Fibroblast of lung (primary cell): Measurements from ENCODE around the gene STX1A. TPM values are rescaled to one million over a fixed set of nuclear protein-coding genes. Genes with fewer than 3 reads are reported as not detected.
"Not testable (repeated sequence)": the region's sequence is repeated elsewhere in the genome, so short reads cannot be mapped to it uniquely, and the experiment has no call there.

ENCODE experiments used
- DNase-seq, 2 donors: peaks; one replicate each; pipeline versions ENCODE4 v3.0.0 to v3.0.0-alpha.2; 2010; ENCODE audit warnings: low read depth in 2 of 2
- H2AFZ ChIP-seq: 2 replicates; pipeline ENCODE4 v1.5.1; 2012; ENCODE audit warnings: low read length, control low read depth, inconsistent platforms
- H3K27ac ChIP-seq: 2 replicates; pipeline ENCODE4 v1.5.1; 2011; ENCODE audit warnings: low read length, control low read depth; ENCODE audit not compliant: insufficient read depth
- H3K27me3 ChIP-seq: 2 replicates; pipeline ENCODE4 v1.5.1; 2011; ENCODE audit warnings: mild to moderate bottlenecking, low read length; ENCODE audit not compliant: control insufficient read depth, insufficient read depth
- H3K36me3 ChIP-seq: 2 replicates; pipeline ENCODE4 v1.5.1; 2011; ENCODE audit warnings: low read length; ENCODE audit not compliant: control insufficient read depth, insufficient read depth
- H3K4me1 ChIP-seq: 2 replicates; pipeline ENCODE4 v1.5.1; 2011; ENCODE audit warnings: low read length; ENCODE audit not compliant: control insufficient read depth, insufficient read depth; ENCODE audit errors: extremely low read depth
- H3K4me2 ChIP-seq: 2 replicates; pipeline ENCODE4 v1.5.1; 2011; ENCODE audit warnings: low read length, control low read depth; ENCODE audit not compliant: insufficient read depth; ENCODE audit errors: extremely low read depth
- H3K4me3 ChIP-seq, 4 experiments: fragments of 200-600 bp in 1 of 4; sonication (generic) in 1 of 4; replicated peaks in 1 of 4; 2 replicates each; pipeline ENCODE4 v1.5.1; 2011 to 2016; ENCODE audit warnings: low read length in 4 of 4, low read depth in 3 of 4, mild to moderate bottlenecking in 3 of 4, control low read depth in 2 of 4, inconsistent platforms in 1 of 4, mixed read lengths in 1 of 4; ENCODE audit not compliant: insufficient read depth in 1 of 4; ENCODE audit errors: control extremely low read depth in 1 of 4
- H3K79me2 ChIP-seq: 2 replicates; pipeline ENCODE4 v1.5.1; 2012; ENCODE audit warnings: mild to moderate bottlenecking, low read length, inconsistent platforms; ENCODE audit not compliant: control insufficient read depth, insufficient read depth
- H3K9ac ChIP-seq: 2 replicates; pipeline ENCODE4 v1.5.1; 2011; ENCODE audit warnings: mild to moderate bottlenecking, low read length, control low read depth; ENCODE audit not compliant: insufficient read depth
- H3K9me3 ChIP-seq: 2 replicates; pipeline ENCODE4 v1.5.1; 2012; ENCODE audit warnings: low read depth, low read length; ENCODE audit not compliant: control insufficient read depth, insufficient read depth
- H4K20me1 ChIP-seq: 2 replicates; pipeline ENCODE4 v1.5.1; 2011; ENCODE audit warnings: low read length; ENCODE audit not compliant: control insufficient read depth, insufficient read depth; ENCODE audit errors: extremely low read depth
- CTCF ChIP-seq, 2 donors: IDR thresholded peaks in 1 of 2; conservative IDR thresholded peaks in 1 of 2; 1 replicate in 1 of 2; 2 replicates in 1 of 2; pipeline ENCODE4 v1.5.1; 2011 to 2012; ENCODE audit warnings: low read length in 2 of 2, control low read depth in 1 of 2, inconsistent platforms in 1 of 2, low read depth in 1 of 2, mild to moderate bottlenecking in 1 of 2
- EZH2 ChIP-seq: IDR thresholded peaks from 2 replicates; pipeline ENCODE4 v1.5.1; 2012; ENCODE audit warnings: low read length, control low read depth, mild to moderate bottlenecking; ENCODE audit errors: missing control alignments
- polyA plus RNA-seq, 2 donors: library from polyadenylated mRNA; depleted of rRNA in 1 of 2; stranded (reverse) in 1 of 2; unstranded in 1 of 2; fragments of >200 nt; gene quantifications; 2 replicates each; pipeline ENCODE4 v1.2.1, GENCODE V29; 2011 to 2012; ENCODE audit warnings: missing spikeins in 1 of 2
- total RNA-seq: library from RNA; depleted of rRNA; stranded (reverse); fragments of >200 nt; gene quantifications from 2 replicates; pipeline ENCODE4 v1.2.1, GENCODE V29; 2014

The STX1A gene
- total and polyA plus RNA-seq, 2 donors (not counting 1 experiment from before 2014, with no cell fraction given): 7.8 to 8.1 TPM

- Histone ChIP-seq H3K79me2 (no peaks in the 10 kb centered on the region), H3K36me3 (no peaks in the 10 kb centered on the region), H3K27me3 (no peaks in the 10 kb centered on the region), H3K9ac (no peak overlapping the region), H3K27ac (no peak overlapping the region), H2AFZ (no peak overlapping the region), H3K4me3 (no peak overlapping the region), H4K20me1 (no peaks in the 10 kb centered on the region), H3K4me2 (no peak overlapping the region), H3K9me3 (no peaks in the 10 kb centered on the region), H3K4me1 (no peaks in the 10 kb centered on the region)
- TF ChIP-seq EZH2 (no peak), CTCF (conservative IDR thresholded peaks at IDR 0.05 in 1 of 2, IDR thresholded peaks at IDR 0.05 in 1 of 2; ENCODE audit: low read depth in 1 of 2, low read length in 2 of 2) (no peak)
- DNase-seq: no peak
These were observed 59.5 kb downstream of the STX1A start for GRCh38 chr7:73659983-73660382.

GRCh38 chr7:73655309-73655708 lies 64.2 kb downstream of the STX1A start:
- not testable (repeated sequence) for DNase-seq, H3K4me1 ChIP-seq, H3K9ac ChIP-seq, H3K4me3 ChIP-seq, H3K36me3 ChIP-seq, H3K27ac ChIP-seq, H3K79me2 ChIP-seq, H3K9me3 ChIP-seq, H3K4me2 ChIP-seq, H4K20me1 ChIP-seq, H2AFZ ChIP-seq
- peaks cover 13% of the 10 kb centered on the region for H3K27me3 ChIP-seq

GRCh38 chr7:73652541-73652949 lies 66.9 kb downstream of the STX1A start:
- no peak overlapping the region for H3K4me3 ChIP-seq
- no peaks in the 10 kb centered on the region for H3K36me3 ChIP-seq
- no peaks in the 10 kb centered on the region for H3K9me3 ChIP-seq
- H3K27ac ChIP-seq: no peak overlapping the region
- H2AFZ ChIP-seq: no peak overlapping the region
- H4K20me1 ChIP-seq: no peaks in the 10 kb centered on the region
- H3K4me2 ChIP-seq: no peak overlapping the region
- no peaks in the 10 kb centered on the region for H3K4me1 ChIP-seq
- H3K9ac ChIP-seq: no peak overlapping the region
- H3K27me3 ChIP-seq: peaks cover 32% of the 10 kb centered on the region
- no peak for DNase-seq
- TF ChIP-seq CTCF (conservative IDR thresholded peaks at IDR 0.05 in 1 of 2, IDR thresholded peaks at IDR 0.05 in 1 of 2; ENCODE audit: low read depth in 1 of 2, low read length in 2 of 2) (no peak), EZH2 (no peak)
- H3K79me2 ChIP-seq: no peaks in the 10 kb centered on the region
